HepG2 (cell line): ENCODE measurements around the gene TMED9. TPM values are rescaled to one million over a fixed set of nuclear protein-coding genes. Genes with fewer than 3 reads are reported as not detected.

Experiments used
- CHD2 ChIP-seq: IDR thresholded peaks from 2 replicates; pipeline ENCODE4 v1.6.1; 2011; ENCODE audit warnings: low read depth, low read length, improper control_type of control experiment
- CREM ChIP-seq, 2 experiments: sonication (generic) in 1 of 2; formaldehyde crosslinking in 1 of 2; IDR thresholded peaks; 2 replicates each; pipeline versions ENCODE4 v1.4.0 to v1.6.1; 2016 to 2020; ENCODE audit warnings: antibody characterized with exemption in 1 of 2, mild to moderate bottlenecking in 1 of 2, missing genetic modification reagents in 1 of 2
- DMAP1 ChIP-seq: IDR thresholded peaks from 2 replicates; pipeline ENCODE4 v1.6.1; 2016
- DRAP1 ChIP-seq: IDR thresholded peaks from 2 replicates; pipeline ENCODE4 v1.6.1; 2016; ENCODE audit warnings: missing genetic modification reagents, missing compliant biosample characterization
- ELF4 ChIP-seq: sonication (generic); formaldehyde crosslinking; IDR thresholded peaks from 2 replicates; pipeline ENCODE4 v1.5.0; 2020; ENCODE audit warnings: missing genetic modification reagents, mild to moderate bottlenecking, moderate library complexity, borderline replicate concordance
- KDM1A ChIP-seq: IDR thresholded peaks from 2 replicates; pipeline ENCODE4 v1.6.1; 2016; ENCODE audit warnings: missing compliant biosample characterization
- KDM3A ChIP-seq: IDR thresholded peaks from 2 replicates; pipeline ENCODE4 v1.6.1; 2018; ENCODE audit warnings: low read depth, missing compliant biosample characterization
- NFKB2 ChIP-seq: sonication (generic); formaldehyde crosslinking; IDR thresholded peaks from 2 replicates; pipeline ENCODE4 v1.4.0; 2020; ENCODE audit warnings: missing genetic modification reagents, borderline replicate concordance
- POGK ChIP-seq: sonication (generic); formaldehyde crosslinking; conservative IDR thresholded peaks from 2 replicates; pipeline ENCODE4 v1.8.0; 2022; ENCODE audit warnings: mild to moderate bottlenecking, moderate library complexity, missing genetic modification reagents
- POLR2G ChIP-seq: fragments of 200-400 bp; formaldehyde crosslinking; IDR thresholded peaks from 2 replicates; pipeline ENCODE4 v1.6.1; 2018; ENCODE audit warnings: mild to moderate bottlenecking, low read depth, low read length, moderate library complexity
- PPARG ChIP-seq: conservative IDR thresholded peaks from 2 replicates; pipeline ENCODE4 v1.6.1; 2016; ENCODE audit warnings: missing biosample characterization, missing genetic modification reagents
- RCOR2 ChIP-seq: IDR thresholded peaks from 2 replicates; pipeline ENCODE4 v1.6.1; 2016; ENCODE audit warnings: missing biosample characterization, missing genetic modification reagents
- SALL1 ChIP-seq: sonication (generic); formaldehyde crosslinking; IDR thresholded peaks from 2 replicates; pipeline ENCODE4 v1.8.0; 2022; ENCODE audit warnings: mild to moderate bottlenecking, missing genetic modification reagents
- TAF1 ChIP-seq: sonication (generic); formaldehyde crosslinking; IDR thresholded peaks from 2 replicates; pipeline ENCODE4 v1.4.0; 2020; ENCODE audit warnings: missing genetic modification reagents
- THAP11 ChIP-seq: IDR thresholded peaks from 2 replicates; pipeline ENCODE4 v1.6.1; 2016; ENCODE audit warnings: missing biosample characterization, missing genetic modification reagents
- ZNF234 ChIP-seq: sonication (generic); formaldehyde crosslinking; conservative IDR thresholded peaks from 2 replicates; pipeline ENCODE4 v1.5.1; 2020; ENCODE audit warnings: mild to moderate bottlenecking, missing genetic modification reagents
- ZNF274 ChIP-seq: sonication (generic); formaldehyde crosslinking; IDR thresholded peaks from 2 replicates; pipeline ENCODE4 v1.5.1; 2020; ENCODE audit warnings: mild to moderate bottlenecking, missing genetic modification reagents
- ZNF318 ChIP-seq: sonication (generic); formaldehyde crosslinking; IDR thresholded peaks from 2 replicates; pipeline ENCODE4 v1.4.0; 2020; ENCODE audit warnings: mild to moderate bottlenecking, missing genetic modification reagents
- ZNF33B ChIP-seq: sonication (generic); formaldehyde crosslinking; IDR thresholded peaks from 2 replicates; pipeline ENCODE4 v1.5.1; 2020; ENCODE audit warnings: mild to moderate bottlenecking, missing genetic modification reagents
- ZNF777 ChIP-seq: sonication (generic); formaldehyde crosslinking; IDR thresholded peaks from 2 replicates; pipeline ENCODE4 v1.4.0; 2020; ENCODE audit warnings: missing genetic modification reagents
- ZNF792 ChIP-seq: IDR thresholded peaks from 2 replicates; pipeline ENCODE4 v1.6.1; 2016
- polyA plus RNA-seq, 8 experiments: library from polyadenylated mRNA; depleted of rRNA in 3 of 8; stranded (reverse) in 7 of 8; unstranded in 1 of 8; fragments of >200 nt; fragmentation: Illumina TruSeq in 4 of 8; extraction: Trizol in 4 of 8; gene quantifications; 2 replicates each; pipeline versions ENCODE4 v1.2.1 to v1.2.3, GENCODE V29; 2011 to 2016; ENCODE audit warnings: low read depth in 4 of 8, missing spikeins in 1 of 8, mixed read lengths in 1 of 8; ENCODE audit not compliant: insufficient read depth in 1 of 8
- total RNA-seq, 5 experiments: library from RNA; depleted of rRNA; stranded (reverse); fragments of >200 nt; fragmentation: Illumina TruSeq; extraction: Trizol; gene quantifications; 2 replicates each; pipeline ENCODE4 v1.2.3, GENCODE V29; 2016; ENCODE audit warnings: low read depth in 1 of 5

The TMED9 gene
- total and polyA plus RNA-seq, 2 of the 13 experiments (the other 11 are each of a cell fraction or from before 2014, with no cell fraction given): 161 to 350 TPM

- TF ChIP-seq PPARG (CRISPR knock-in tag) (peak; percentile 56; the same call in 1 of the 2 replicates), POGK (CRISPR knock-in tag) (peak; percentile 68; the same call in 1 of the 2 replicates), SALL1 (peak; percentile 77; the same call in 1 of the 2 replicates), CREM (IDR thresholded peaks at IDR 0.05) (peak; percentile 40; the same call in 1 of the 2 replicates), CREM (CRISPR knock-in tag; IDR thresholded peaks at IDR 0.05) (no peak), CHD2 (peak; percentile 62; the same call in 1 of the 2 replicates), ZNF274 (peak; percentile 59; the same call in 1 of the 2 replicates), ZNF777 (CRISPR knock-in tag) (peak; percentile 62), NFKB2 (CRISPR knock-in tag) (peak; percentile 54; the same call in 1 of the 2 replicates), ZNF234 (CRISPR knock-in tag) (no peak), TAF1 (CRISPR knock-in tag) (0 out of 2 replicates have a peak, but pooled peaks have one; percentile 19), KDM3A (CRISPR knock-in tag) (peak; percentile 77; the same call in 1 of the 2 replicates), ZNF792 (CRISPR knock-in tag) (0 out of 2 replicates have a peak, but pooled peaks have one; percentile 34), ZNF33B (CRISPR knock-in tag) (0 out of 2 replicates have a peak, but pooled peaks have one; percentile 32), RCOR2 (CRISPR knock-in tag) (peak; percentile 47; the same call in 1 of the 2 replicates), ZNF318 (no peak), POLR2G (peak; percentile 56), DMAP1 (0 out of 2 replicates have a peak, but pooled peaks have one; percentile 17), DRAP1 (CRISPR knock-in tag) (peak; percentile 67), ELF4 (CRISPR knock-in tag) (no peak), KDM1A (CRISPR knock-in tag) (peak; percentile 89), THAP11 (peak; percentile 91)
Measured at GRCh38 chr5:177554474-177555111, 37.4 kb upstream of the TMED9 start, which contains the start of gene FAM193B (continued).
